Left ventricle myocardium inferior (tissue), 1 donor: ENCODE data around the gene GLYR1. TPM values are rescaled to one million over a fixed set of nuclear protein-coding genes. Genes with fewer than 3 reads are reported as not detected.

Experiments
- DNase-seq: peaks from one replicate; pipeline ENCODE4 v3.0.0-alpha.2; 2020
- H3K27ac ChIP-seq: fragments of 200-600 bp; replicated peaks from 2 replicates; pipeline ENCODE4 v1.8.0; 2021
- H3K27me3 ChIP-seq: fragments of 200-600 bp; 2 replicates; pipeline ENCODE4 v1.8.0; 2021; ENCODE audit warnings: low read depth
- H3K36me3 ChIP-seq: fragments of 200-600 bp; 2 replicates; pipeline ENCODE4 v1.8.0; 2021
- H3K4me1 ChIP-seq: fragments of 200-600 bp; 2 replicates; pipeline ENCODE4 v1.8.0; 2021
- H3K4me3 ChIP-seq: fragments of 200-600 bp; 2 replicates; pipeline ENCODE4 v1.8.0; 2021; ENCODE audit warnings: mild to moderate bottlenecking, moderate library complexity
- H3K9me3 ChIP-seq: fragments of 200-600 bp; replicated peaks from 2 replicates; pipeline ENCODE4 v1.8.0; 2021
- intact Hi-C: fragments of 100-400 bp; cut with micrococcal nuclease; formaldehyde crosslinking; loops from one replicate; pipeline ENCODE4 v1.11.0; 2022
- total RNA-seq: library from RNA; stranded (reverse); fragmentation: NEBNext Ultra II Directional; extraction: Animal tissue kit (Norgen Biotek cat#: 25700); gene quantifications from one replicate; pipeline ENCODE4 v1.2.1, GENCODE V29; 2021
- TF ChIP-seq, protein P1 (sequence below): fragments of 200-600 bp; IDR thresholded peaks from 2 replicates; pipeline ENCODE4 v1.8.0; 2021; ENCODE audit warnings: antibody characterized with exemption, mild to moderate bottlenecking, borderline replicate concordance
- donor health status: DM: no; HTN: yes; CAD: no; lungs with severe emphysema.

The GLYR1 gene
- total RNA-seq, 1 donor from 2014 or later, result 86.7 TPM

- intact Hi-C loops, result no loop called here
- Histone ChIP-seq H3K9me3 (no peaks in the 10 kb centered on the region), H3K27ac (peak overlapping the region; percentile 93), H3K36me3 (peaks cover 90% of the 10 kb centered on the region), H3K4me3 (no peak overlapping the region), H3K4me1 (peaks cover 75% of the 10 kb centered on the region), H3K27me3 (no peaks in the 10 kb centered on the region)
- no peak for DNase-seq
- TF ChIP-seq, protein P1, sequence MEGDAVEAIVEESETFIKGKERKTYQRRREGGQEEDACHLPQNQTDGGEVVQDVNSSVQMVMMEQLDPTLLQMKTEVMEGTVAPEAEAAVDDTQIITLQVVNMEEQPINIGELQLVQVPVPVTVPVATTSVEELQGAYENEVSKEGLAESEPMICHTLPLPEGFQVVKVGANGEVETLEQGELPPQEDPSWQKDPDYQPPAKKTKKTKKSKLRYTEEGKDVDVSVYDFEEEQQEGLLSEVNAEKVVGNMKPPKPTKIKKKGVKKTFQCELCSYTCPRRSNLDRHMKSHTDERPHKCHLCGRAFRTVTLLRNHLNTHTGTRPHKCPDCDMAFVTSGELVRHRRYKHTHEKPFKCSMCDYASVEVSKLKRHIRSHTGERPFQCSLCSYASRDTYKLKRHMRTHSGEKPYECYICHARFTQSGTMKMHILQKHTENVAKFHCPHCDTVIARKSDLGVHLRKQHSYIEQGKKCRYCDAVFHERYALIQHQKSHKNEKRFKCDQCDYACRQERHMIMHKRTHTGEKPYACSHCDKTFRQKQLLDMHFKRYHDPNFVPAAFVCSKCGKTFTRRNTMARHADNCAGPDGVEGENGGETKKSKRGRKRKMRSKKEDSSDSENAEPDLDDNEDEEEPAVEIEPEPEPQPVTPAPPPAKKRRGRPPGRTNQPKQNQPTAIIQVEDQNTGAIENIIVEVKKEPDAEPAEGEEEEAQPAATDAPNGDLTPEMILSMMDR, result no peak
Measured at GRCh38 chr16:4833584-4833983, 13.5 kb downstream of the GLYR1 start.

- intact Hi-C loops, result no loop called here
- Histone ChIP-seq H3K9me3 (no peaks in the 10 kb centered on the region), H3K4me3 (no peak overlapping the region), H3K27ac (peak overlapping the region; percentile 93), H3K4me1 (peaks cover 82% of the 10 kb centered on the region), H3K27me3 (no peaks in the 10 kb centered on the region), H3K36me3 (peaks cover 91% of the 10 kb centered on the region)
- DNase-seq, result no peak
- TF ChIP-seq, protein P1, result no peak
Measured at GRCh38 chr16:4832698-4833343, 14.3 kb downstream of the GLYR1 start.

DNA sequence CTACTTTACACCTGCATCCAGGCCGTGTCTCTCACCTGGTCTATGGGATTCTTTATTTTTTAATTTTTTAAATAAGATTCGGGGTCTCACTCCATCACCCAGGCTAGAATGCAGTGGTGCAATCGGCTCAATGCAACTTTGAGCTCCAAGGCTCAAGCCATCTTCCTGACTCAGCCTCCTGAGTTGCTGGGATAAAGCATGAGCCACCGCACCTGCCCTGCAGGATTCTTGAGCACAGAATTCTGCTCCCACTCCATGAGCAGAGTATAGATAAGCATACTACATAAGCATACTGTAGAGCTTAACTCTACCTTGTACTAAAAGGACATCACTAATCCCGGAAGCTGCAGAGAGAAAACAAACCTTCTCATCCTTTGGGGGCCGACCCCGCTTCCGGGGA lies 15.5 kb downstream of the GLYR1 start:
- peaks cover 93% of the 10 kb centered on the region for H3K36me3 ChIP-seq
- intact Hi-C loops, result no loop called here
- TF ChIP-seq, protein P1, result no peak
- H3K27ac ChIP-seq, result peak overlapping the region; percentile 93
- no peaks in the 10 kb centered on the region for H3K27me3 ChIP-seq
- H3K9me3 ChIP-seq, result no peaks in the 10 kb centered on the region
- H3K4me1 ChIP-seq, result peaks cover 81% of the 10 kb centered on the region
- no peak for DNase-seq
- H3K4me3 ChIP-seq, result no peak overlapping the region

DNA sequence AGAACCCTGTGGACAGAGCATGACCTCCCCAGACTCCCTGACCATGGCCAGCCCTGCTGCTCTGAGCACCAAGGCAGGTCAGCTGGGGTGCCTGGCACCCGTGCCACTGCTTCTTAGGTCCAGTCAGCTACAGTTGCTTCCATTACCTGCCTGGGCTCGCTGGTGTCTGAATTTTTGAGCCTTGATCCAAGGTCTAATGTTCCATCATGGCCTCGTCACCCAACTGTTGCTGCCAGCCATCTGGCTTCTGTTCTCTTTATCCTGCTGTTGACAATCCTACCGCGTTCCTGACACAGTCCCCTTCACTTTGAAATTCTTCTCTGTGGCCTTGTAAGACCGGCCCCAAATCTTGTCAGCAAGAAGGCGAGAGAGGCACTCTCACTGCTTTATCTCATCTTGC lies 16.7 kb downstream of the GLYR1 start:
- Histone ChIP-seq H3K27me3 (no peaks in the 10 kb centered on the region), H3K9me3 (no peaks in the 10 kb centered on the region), H3K27ac (peak overlapping the region; percentile 93), H3K4me1 (peaks cover 86% of the 10 kb centered on the region), H3K36me3 (peaks cover 91% of the 10 kb centered on the region), H3K4me3 (no peak overlapping the region)
- intact Hi-C loops, result no loop called here
- TF ChIP-seq, protein P1, result no peak
- no peak for DNase-seq

DNA sequence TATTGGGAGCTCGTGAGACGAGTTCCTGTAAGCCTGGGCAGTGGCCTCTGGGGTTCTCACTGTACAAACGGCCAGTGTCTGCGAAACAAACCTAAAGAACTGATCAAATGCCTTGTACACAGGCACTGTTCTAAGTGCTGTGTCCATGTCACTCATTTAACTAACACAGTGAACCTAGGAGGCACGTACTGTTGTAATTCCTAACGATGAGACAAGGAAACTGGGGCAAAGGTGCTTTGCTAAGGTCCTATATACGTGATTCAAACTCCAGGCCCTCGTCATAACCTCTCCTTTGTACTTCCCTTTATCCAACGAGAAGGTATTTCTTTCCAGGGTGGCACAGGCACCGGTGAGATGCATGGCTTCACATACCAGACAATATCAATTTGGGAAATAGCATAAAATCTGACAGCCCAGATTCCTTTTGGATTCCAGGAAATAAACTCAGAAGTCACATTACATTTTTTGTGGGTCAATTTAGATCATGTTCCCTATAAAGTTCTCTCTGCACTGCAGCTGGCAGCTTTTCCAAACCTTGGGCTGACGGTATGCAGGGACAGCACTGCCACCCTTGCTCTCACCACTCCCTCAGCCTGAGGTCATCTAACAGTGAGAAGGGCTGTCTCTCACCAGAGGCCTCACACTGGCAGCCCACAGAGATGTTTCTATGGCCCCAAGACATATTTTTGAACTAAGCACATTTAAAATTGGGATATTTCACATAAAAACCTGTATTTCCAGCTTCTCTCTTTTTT lies 18.3 kb downstream of the GLYR1 start:
- DNase-seq, result peak; percentile 55
- Histone ChIP-seq H3K27ac (peak overlapping the region; percentile 93), H3K36me3 (peaks cover 92% of the 10 kb centered on the region), H3K27me3 (no peaks in the 10 kb centered on the region), H3K4me3 (no peak overlapping the region), H3K4me1 (peaks cover 91% of the 10 kb centered on the region), H3K9me3 (no peaks in the 10 kb centered on the region)
- TF ChIP-seq, protein P1, result no peak
- intact Hi-C loops, result no loop called here
